ENCODE data around the gene LCORL. TPM values are rescaled to one million over a fixed set of nuclear protein-coding genes. Genes with fewer than 3 reads are reported as not detected.

The LCORL gene
- total and polyA plus RNA-seq, 9 of the 15 experiments (the other 6 are each of a cell fraction or from before 2014, with no cell fraction given), result 3.1 to 24.5 (median 11.1) TPM

DNA sequence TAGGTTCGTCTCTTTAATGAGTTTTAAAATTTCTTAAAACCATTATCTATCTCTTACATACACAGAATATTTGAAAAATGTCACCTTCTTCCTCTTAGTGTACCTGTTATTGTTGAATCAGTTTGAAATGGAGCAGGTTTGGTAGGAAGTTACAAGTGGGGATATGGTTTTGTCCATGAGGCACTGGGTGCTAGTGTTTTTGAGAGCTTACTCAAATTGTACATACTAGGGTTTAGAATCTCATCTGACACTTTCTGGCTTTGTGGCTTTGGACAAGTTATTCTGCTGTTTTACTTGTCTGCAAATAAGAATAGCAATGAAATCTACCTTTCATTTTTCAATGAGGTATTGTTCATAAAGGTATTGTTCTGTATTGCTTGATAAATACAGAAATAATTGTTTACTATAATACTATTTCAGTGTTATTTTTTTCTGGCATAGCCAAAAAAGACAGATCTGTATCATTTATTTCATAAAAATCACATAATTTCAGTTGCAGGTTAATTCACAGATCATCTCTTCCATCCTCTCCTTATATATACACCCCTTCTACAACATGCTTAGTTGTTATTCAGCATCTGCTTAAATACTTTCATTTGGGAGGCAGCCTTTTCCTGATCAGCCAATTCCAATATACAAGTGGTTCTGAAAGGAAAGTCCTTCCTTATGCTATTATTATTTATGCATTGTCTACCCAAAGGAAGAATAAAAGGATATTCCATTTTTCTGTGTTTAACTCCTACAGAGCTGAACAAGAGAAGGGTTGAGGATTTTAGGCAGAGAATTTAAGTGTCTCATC lies 197.5 kb downstream of the LCORL start (continued):
- TF ChIP-seq PCBP1 (IDR thresholded peaks at IDR 0.05; ENCODE audit: low read depth, low read length, poor library complexity, severe bottlenecking), result no peak

DNA sequence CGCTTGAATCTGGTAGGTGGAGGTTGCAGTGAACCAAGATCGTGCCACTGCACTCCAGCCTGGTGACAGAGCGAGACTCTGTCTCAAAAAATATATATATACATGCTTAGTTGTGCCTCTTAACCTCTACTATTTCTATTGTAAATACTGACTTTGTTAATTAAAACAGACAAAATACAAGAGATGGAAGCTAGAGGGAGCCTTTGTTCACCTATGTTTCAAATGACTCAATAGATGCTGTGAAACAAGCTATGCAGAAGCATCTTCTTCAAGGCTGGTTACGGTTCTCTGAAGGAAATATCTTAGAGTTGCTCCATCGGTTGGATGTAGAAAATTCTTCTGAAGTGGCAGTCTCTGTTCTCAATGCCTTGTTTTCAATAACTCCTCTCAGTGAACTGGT lies 204.5 kb downstream of the LCORL start:
- Histone ChIP-seq H3K9me1 (ENCODE audit: control insufficient read depth, insufficient read depth, low read length) (no peaks in the 10 kb centered on the region), H3K27ac (ENCODE audit: extremely low read depth, low read depth, low read length) (no peak overlapping the region), H2AFZ (ENCODE audit: low read depth, low read length) (no peak overlapping the region), H3K4me2 (ENCODE audit: insufficient read depth, low read length) (no peak overlapping the region), H3K36me3 (ENCODE audit: control insufficient read depth, insufficient read depth, low read length) (peaks cover 76% of the 10 kb centered on the region), H3K27me3 (ENCODE audit: control insufficient read depth in 2 of 2, insufficient read depth in 2 of 2, low read length in 2 of 2) (no peaks in the 10 kb centered on the region), H3K9ac (ENCODE audit: insufficient read depth in 1 of 2, low read depth in 2 of 2, low read length in 2 of 2) (no peak overlapping the region), H3K4me3 (no peak overlapping the region), H3K9me3 (replicated peaks; ENCODE audit: control insufficient read depth, insufficient read depth, low read depth, low read length) (no peaks in the 10 kb centered on the region), H4K20me1 (replicated peaks; ENCODE audit: control insufficient read depth, insufficient read depth, low read length) (no peaks in the 10 kb centered on the region), H3K79me2 (ENCODE audit: control insufficient read depth, insufficient read depth, low read length) (peaks cover 74% of the 10 kb centered on the region), H3K4me1 (replicated peaks in 1 of 2; ENCODE audit: control insufficient read depth in 2 of 2, insufficient read depth in 2 of 2, low read length in 2 of 2) (no peaks in the 10 kb centered on the region; a peak in 1 of 5 replicates)
- WGBS (ENCODE audit: insufficient coverage, low coverage, missing lambda C conversion rate), result 91% methylated on average over 4 of the region's 5 CpGs
- in situ Hi-C loops (cut with MboI) (no loop called here), intact Hi-C loops (cut with micrococcal nuclease) (no loop called here)
- DNase-seq (ENCODE audit: extremely low read depth in 1 of 4, low spot score in 3 of 4) (peak in 1 of 4 experiments; percentile 14), ATAC-seq (peak; percentile 72), FAIRE-seq (no peak)
- peak; percentile 31 to 46; a peak in 2 of 4 replicates for TF ChIP-seq RAD21 (CRISPR knock-in tag; conservative IDR thresholded peaks at IDR 0.05 in 1 of 2, IDR thresholded peaks at IDR 0.05 in 1 of 2)
- TF ChIP-seq, protein P1, sequence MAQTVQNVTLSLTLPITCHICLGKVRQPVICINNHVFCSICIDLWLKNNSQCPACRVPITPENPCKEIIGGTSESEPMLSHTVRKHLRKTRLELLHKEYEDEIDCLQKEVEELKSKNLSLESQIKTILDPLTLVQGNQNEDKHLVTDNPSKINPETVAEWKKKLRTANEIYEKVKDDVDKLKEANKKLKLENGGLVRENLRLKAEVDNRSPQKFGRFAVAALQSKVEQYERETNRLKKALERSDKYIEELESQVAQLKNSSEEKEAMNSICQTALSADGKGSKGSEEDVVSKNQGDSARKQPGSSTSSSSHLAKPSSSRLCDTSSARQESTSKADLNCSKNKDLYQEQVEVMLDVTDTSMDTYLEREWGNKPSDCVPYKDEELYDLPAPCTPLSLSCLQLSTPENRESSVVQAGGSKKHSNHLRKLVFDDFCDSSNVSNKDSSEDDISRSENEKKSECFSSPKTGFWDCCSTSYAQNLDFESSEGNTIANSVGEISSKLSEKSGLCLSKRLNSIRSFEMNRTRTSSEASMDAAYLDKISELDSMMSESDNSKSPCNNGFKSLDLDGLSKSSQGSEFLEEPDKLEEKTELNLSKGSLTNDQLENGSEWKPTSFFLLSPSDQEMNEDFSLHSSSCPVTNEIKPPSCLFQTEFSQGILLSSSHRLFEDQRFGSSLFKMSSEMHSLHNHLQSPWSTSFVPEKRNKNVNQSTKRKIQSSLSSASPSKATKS (CRISPR knock-in tag; IDR thresholded peaks at IDR 0.05), result no peak
- TF ChIP-seq, protein P2, sequence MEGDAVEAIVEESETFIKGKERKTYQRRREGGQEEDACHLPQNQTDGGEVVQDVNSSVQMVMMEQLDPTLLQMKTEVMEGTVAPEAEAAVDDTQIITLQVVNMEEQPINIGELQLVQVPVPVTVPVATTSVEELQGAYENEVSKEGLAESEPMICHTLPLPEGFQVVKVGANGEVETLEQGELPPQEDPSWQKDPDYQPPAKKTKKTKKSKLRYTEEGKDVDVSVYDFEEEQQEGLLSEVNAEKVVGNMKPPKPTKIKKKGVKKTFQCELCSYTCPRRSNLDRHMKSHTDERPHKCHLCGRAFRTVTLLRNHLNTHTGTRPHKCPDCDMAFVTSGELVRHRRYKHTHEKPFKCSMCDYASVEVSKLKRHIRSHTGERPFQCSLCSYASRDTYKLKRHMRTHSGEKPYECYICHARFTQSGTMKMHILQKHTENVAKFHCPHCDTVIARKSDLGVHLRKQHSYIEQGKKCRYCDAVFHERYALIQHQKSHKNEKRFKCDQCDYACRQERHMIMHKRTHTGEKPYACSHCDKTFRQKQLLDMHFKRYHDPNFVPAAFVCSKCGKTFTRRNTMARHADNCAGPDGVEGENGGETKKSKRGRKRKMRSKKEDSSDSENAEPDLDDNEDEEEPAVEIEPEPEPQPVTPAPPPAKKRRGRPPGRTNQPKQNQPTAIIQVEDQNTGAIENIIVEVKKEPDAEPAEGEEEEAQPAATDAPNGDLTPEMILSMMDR (IDR thresholded peaks at IDR 0.05 in 2 of 3, conservative IDR thresholded peaks at IDR 0.05 in 1 of 3; ENCODE audit: insufficient read depth in 2 of 3, low read depth in 1 of 3, low read length in 3 of 3), result peak; percentile 7 to 48 (median 24); a peak in 2 of 6 replicates
- TF ChIP-seq, protein P3, sequence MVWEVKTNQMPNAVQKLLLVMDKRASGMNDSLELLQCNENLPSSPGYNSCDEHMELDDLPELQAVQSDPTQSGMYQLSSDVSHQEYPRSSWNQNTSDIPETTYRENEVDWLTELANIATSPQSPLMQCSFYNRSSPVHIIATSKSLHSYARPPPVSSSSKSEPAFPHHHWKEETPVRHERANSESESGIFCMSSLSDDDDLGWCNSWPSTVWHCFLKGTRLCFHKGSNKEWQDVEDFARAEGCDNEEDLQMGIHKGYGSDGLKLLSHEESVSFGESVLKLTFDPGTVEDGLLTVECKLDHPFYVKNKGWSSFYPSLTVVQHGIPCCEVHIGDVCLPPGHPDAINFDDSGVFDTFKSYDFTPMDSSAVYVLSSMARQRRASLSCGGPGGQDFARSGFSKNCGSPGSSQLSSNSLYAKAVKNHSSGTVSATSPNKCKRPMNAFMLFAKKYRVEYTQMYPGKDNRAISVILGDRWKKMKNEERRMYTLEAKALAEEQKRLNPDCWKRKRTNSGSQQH (CRISPR knock-in tag; IDR thresholded peaks at IDR 0.05), result no peak
- no TSS peak for BruUV-seq (replicated peaks)
- ChIA-PET CTCF (ENCODE audit: low intra/inter-chr PET ratio) (no interaction called here), POLR2A (interaction anchor here (0.8 to 0.9 kb wide), 2 partner anchors 18 to 23 kb away, joined by 3 read pairs; no protein-coding TSS in a partner anchor)

All from K562 (cell line).